ENCODE measurements around the gene MAS1. TPM values are rescaled to one million over a fixed set of nuclear protein-coding genes. Genes with fewer than 3 reads are reported as not detected.

Gene MAS1
- total and polyA plus RNA-seq, 10 of the 15 experiments (the other 5 are each of a cell fraction or from before 2014, with no cell fraction given): under 0.01 to 0.08 TPM; not detected in 8

DNA sequence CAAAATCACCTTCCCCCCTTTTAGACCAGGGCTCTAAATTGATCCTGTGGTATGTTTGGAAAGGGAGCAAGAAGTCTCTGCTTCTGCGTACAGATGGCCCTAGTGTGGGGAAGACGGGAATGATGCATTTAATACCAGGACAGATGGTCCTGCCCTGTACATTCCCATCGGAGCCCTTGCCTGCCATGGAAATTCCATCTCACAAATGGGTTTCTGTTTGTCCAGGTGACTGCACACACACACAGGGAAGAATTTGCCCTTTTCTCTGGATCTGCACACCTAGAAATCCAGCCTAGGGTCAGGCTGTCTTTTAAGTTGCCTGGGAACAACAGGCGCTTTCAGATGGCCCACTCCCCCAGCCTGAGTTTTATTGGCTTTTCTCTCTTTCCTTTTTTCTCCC lies 1.3 kb downstream of the MAS1 start:
- intact Hi-C loops (cut with micrococcal nuclease; ENCODE audit: unreplicated experiment): no loop called here
- no peak for ATAC-seq
- SMC1A ChIA-PET (ENCODE audit: uncharacterized antibody, unreplicated experiment): interaction anchor here (0.7 to 2.3 kb wide), 2 partner anchors 11 to 38 kb away, joined by 3 to 8 read pairs; no protein-coding TSS in a partner anchor
- POLR2A ChIA-PET: no interaction called here
- no peaks in the 10 kb centered on the region for H3K79me2 ChIP-seq (ENCODE audit: control insufficient read depth, insufficient read depth, low read length)
- DNase-seq (ENCODE audit: low read depth, low spot score): no peak
- no peaks in the 10 kb centered on the region for H3K4me1 ChIP-seq (ENCODE audit: control insufficient read depth, insufficient read depth, low read length)
- no peak overlapping the region for H3K4me2 ChIP-seq (ENCODE audit: control insufficient read depth, insufficient read depth)
- H3K27me3 ChIP-seq (replicated peaks in 1 of 2; ENCODE audit: control insufficient read depth in 2 of 2, insufficient read depth in 2 of 2, low read length in 1 of 2): peaks cover 5 to 6% of the 10 kb centered on the region in 2 experiments
- no peaks in the 10 kb centered on the region for H4K20me1 ChIP-seq (ENCODE audit: control insufficient read depth, insufficient read depth)
- CTCF ChIA-PET: no interaction called here
- H2AFZ ChIP-seq (ENCODE audit: control insufficient read depth, low read depth, low read length): no peak overlapping the region
- TF ChIP-seq, protein P1, sequence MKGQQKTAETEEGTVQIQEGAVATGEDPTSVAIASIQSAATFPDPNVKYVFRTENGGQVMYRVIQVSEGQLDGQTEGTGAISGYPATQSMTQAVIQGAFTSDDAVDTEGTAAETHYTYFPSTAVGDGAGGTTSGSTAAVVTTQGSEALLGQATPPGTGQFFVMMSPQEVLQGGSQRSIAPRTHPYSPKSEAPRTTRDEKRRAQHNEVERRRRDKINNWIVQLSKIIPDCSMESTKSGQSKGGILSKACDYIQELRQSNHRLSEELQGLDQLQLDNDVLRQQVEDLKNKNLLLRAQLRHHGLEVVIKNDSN (IDR thresholded peaks at IDR 0.05; ENCODE audit: borderline replicate concordance, extremely low read length, insufficient read depth, low read depth, low read length): no peak
- in situ Hi-C loops (cut with MboI): no loop called here
- WGBS (ENCODE audit: insufficient coverage, insufficient replicate concordance, low lambda C conversion rate, missing lambda C conversion rate): 15% methylated on average over 4 of the region's 4 CpGs
- no peak overlapping the region for H3K27ac ChIP-seq (ENCODE audit: control insufficient read depth, insufficient read depth)
- no peaks in the 10 kb centered on the region for H3K36me3 ChIP-seq (ENCODE audit: control insufficient read depth in 2 of 2, insufficient read depth in 2 of 2, low read length in 1 of 2)
- H3K9ac ChIP-seq (ENCODE audit: control insufficient read depth, insufficient read depth, low read length): no peak overlapping the region
- FAIRE-seq: no peak
- BruUV-seq (replicated peaks): no TSS peak
- no peaks in the 10 kb centered on the region for H3K9me3 ChIP-seq (replicated peaks; ENCODE audit: control insufficient read depth, insufficient read depth, low read length)
- H3K4me3 ChIP-seq: no peak overlapping the region
- RAD21 ChIA-PET (ENCODE audit: unreplicated experiment): no interaction called here

GRCh38 chr6:159893064-159893463 lies 2.3 kb downstream of the MAS1 start:
- FAIRE-seq: no peak
- ATAC-seq: no peak
- no peaks in the 10 kb centered on the region for H3K4me1 ChIP-seq (ENCODE audit: control insufficient read depth, insufficient read depth, low read length)
- H3K4me3 ChIP-seq: no peak overlapping the region
- in situ Hi-C loops (cut with MboI) (no loop called here), intact Hi-C loops (cut with micrococcal nuclease; ENCODE audit: unreplicated experiment) (no loop called here)
- no peak overlapping the region for H2AFZ ChIP-seq (ENCODE audit: control insufficient read depth, low read depth, low read length)
- no peak overlapping the region for H3K27ac ChIP-seq (ENCODE audit: control insufficient read depth, insufficient read depth)
- no peaks in the 10 kb centered on the region for H3K36me3 ChIP-seq (ENCODE audit: control insufficient read depth in 2 of 2, insufficient read depth in 2 of 2, low read length in 1 of 2)
- no peak for DNase-seq (ENCODE audit: low read depth, low spot score)
- no peak overlapping the region for H3K9ac ChIP-seq (ENCODE audit: control insufficient read depth, insufficient read depth, low read length)
- SMC1A ChIA-PET (ENCODE audit: uncharacterized antibody, unreplicated experiment): no interaction called here
- POLR2A ChIA-PET: no interaction called here
- no TSS peak for BruUV-seq (replicated peaks)
- no peaks in the 10 kb centered on the region for H3K9me3 ChIP-seq (replicated peaks; ENCODE audit: control insufficient read depth, insufficient read depth, low read length)
- H3K79me2 ChIP-seq (ENCODE audit: control insufficient read depth, insufficient read depth, low read length): no peaks in the 10 kb centered on the region
- RAD21 ChIA-PET (ENCODE audit: unreplicated experiment): no interaction called here
- no peak overlapping the region for H3K4me2 ChIP-seq (ENCODE audit: control insufficient read depth, insufficient read depth)
- WGBS (ENCODE audit: insufficient coverage, insufficient replicate concordance, low lambda C conversion rate, missing lambda C conversion rate): 11% methylated on average over 3 of the region's 3 CpGs
- peaks cover 5 to 6% of the 10 kb centered on the region in 2 experiments for H3K27me3 ChIP-seq (replicated peaks in 1 of 2; ENCODE audit: control insufficient read depth in 2 of 2, insufficient read depth in 2 of 2, low read length in 1 of 2)
- H4K20me1 ChIP-seq (ENCODE audit: control insufficient read depth, insufficient read depth): no peaks in the 10 kb centered on the region
- CTCF ChIA-PET: no interaction called here
- no peak for TF ChIP-seq PML (IDR thresholded peaks at IDR 0.05; ENCODE audit: low read length)
- no peak for TF ChIP-seq PBX3 (IDR thresholded peaks at IDR 0.05; ENCODE audit: insufficient replicate concordance, low read depth, low read length)
- TF ChIP-seq MLLT1 (IDR thresholded peaks at IDR 0.05): no peak
- no peak for TF ChIP-seq EED (IDR thresholded peaks at IDR 0.05; ENCODE audit: low read depth)
- TF ChIP-seq E2F8 (IDR thresholded peaks at IDR 0.05; ENCODE audit: low read depth, partially characterized antibody): no peak
- TF ChIP-seq, protein P2, sequence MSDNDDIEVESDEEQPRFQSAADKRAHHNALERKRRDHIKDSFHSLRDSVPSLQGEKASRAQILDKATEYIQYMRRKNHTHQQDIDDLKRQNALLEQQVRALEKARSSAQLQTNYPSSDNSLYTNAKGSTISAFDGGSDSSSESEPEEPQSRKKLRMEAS (IDR thresholded peaks at IDR 0.05; ENCODE audit: low read depth, low read length): no peak
- TF ChIP-seq RB1 (IDR thresholded peaks at IDR 0.05; ENCODE audit: borderline replicate concordance): no peak
- no peak for TF ChIP-seq SIN3A (IDR thresholded peaks at IDR 0.05; ENCODE audit: low read depth, low read length)
- no peak for TF ChIP-seq BACH1 (IDR thresholded peaks at IDR 0.05; ENCODE audit: borderline replicate concordance)

Data from GM12878 (cell line).